GM12864 (cell line): ENCODE results near the gene PRLR.
"Not testable (repeated sequence)": the region's sequence is repeated elsewhere in the genome, so short reads cannot be mapped to it uniquely, and the experiment has no call there.

Experiments
- DNase-seq: peaks from one replicate; pipeline ENCODE4 v3.0.0-alpha.2; 2011; ENCODE audit warnings: low read depth
- H3K4me3 ChIP-seq: 2 replicates; pipeline ENCODE4 v1.5.1; 2011; ENCODE audit warnings: mild to moderate bottlenecking, low read depth, low read length, control low read depth
- CTCF ChIP-seq: IDR thresholded peaks from 2 replicates; pipeline ENCODE4 v1.5.1; 2011; ENCODE audit warnings: low read depth, mild to moderate bottlenecking, moderate library complexity, low read length, control low read depth, inconsistent platforms; ENCODE audit errors: missing control alignments

PRLR gene

DNA sequence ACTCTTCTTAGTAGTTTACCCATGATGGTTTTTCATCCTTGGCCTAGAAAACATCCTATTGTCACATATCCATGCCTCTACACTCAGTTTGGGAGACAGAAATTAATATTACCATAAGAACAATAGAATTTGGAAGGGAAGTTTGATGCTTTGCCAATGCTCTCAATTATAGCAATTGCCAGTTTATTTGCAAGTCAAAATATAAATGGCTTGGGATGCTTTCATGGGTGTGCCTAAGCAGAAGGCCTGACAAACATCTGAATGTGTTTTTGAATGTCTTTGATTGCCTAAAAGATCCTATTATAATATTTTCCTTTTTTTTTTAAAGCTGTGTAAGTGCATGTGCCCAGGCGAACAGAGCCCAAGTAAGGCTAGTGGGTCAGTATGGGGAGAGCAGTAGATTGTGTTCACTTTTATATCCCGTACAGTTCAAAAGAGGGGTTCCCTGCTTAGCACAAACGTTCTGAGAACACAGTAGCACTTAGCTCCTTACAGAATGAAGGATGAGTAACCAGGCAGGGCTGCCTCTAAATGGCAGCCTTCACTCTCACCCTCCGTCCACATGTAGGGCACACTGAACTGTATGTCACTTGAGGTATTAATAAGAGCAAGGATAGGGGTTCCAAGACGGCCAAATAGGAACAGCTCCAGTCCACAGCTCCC, 126.5 kb downstream of the PRLR start:
- TF ChIP-seq CTCF = no peak
- no peak overlapping the region for H3K4me3 ChIP-seq
- DNase-seq = no peak

DNA sequence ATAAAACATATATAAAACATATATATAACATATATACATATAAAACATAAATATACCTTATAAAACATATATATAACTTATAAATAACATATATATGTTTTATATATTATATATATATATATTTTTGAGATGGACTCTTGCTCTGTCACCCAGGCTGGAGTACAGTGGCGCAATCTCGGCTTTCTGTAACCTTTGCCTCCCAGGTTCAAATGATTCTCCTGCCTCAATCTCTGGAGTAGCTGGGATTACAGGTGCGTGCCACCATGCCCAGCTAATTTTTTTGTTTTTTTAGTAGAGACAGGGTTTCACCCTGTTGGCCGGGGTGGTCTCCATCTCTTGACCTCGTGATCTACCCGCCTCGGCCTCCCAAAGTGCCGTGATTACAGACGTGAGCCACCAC, 128.6 kb downstream of the PRLR start:
- not testable (repeated sequence) for DNase-seq, H3K4me3 ChIP-seq

DNA sequence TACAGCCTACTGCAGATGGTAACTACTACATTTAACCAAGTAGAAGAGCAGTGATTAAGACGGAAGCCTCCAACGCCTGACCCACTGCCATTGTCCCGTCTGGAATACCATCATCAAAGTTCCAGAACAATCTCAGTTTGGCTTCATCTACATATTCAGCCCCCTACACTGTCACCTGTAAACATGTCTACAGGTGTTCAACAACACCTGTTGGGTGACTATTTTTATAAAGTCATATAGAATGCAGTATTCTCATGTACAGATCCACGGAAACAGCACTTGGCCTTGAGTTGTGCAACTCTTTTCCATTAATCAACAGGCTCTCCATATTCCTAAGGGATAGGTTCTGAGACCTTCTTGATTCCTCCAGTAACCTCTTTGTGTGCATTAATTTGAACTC, 129.3 kb downstream of the PRLR start:
- DNase-seq = no peak
- no peak for TF ChIP-seq CTCF
- H3K4me3 ChIP-seq = no peak overlapping the region

DNA sequence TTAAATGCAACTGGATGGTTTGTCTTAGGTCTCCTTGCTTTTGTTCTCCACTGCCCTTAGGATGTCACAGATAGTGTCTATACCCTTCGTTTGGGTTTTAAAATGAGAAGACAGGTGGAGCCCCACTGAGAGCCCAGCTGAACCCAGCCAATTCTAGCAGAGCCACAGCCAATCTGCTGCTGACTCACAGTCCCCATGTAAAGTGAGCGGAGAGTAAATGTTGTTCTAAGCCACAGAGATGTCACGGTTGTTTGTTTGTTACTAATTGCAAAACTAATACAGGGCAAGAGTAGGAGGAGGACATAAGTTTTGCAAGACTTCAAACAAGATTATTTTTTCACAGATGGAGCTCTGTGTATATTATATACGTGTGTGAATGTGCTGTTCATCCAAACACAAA, 132.1 kb downstream of the PRLR start:
- no peak for TF ChIP-seq CTCF
- no peak overlapping the region for H3K4me3 ChIP-seq
- no peak for DNase-seq

DNA sequence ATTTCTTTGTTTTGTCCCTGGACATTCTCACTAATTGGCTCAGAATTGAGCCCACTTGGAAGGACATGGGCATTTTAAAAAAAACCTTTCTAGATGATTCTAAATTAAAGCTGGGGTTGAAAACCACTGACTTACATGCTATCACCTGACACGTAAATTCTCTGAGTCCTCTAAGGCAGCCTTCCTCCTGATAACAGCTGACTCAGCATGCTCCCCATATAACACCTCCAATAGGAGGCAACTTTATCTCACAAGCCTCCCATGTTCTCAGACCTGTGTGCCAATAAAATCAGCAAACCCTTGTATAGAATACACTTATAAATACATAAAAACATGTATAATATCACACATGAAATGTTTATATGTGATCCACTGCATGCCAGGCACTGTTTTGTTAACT, 133.4 kb downstream of the PRLR start:
- TF ChIP-seq CTCF = no peak
- DNase-seq = no peak
- no peak overlapping the region for H3K4me3 ChIP-seq

DNA sequence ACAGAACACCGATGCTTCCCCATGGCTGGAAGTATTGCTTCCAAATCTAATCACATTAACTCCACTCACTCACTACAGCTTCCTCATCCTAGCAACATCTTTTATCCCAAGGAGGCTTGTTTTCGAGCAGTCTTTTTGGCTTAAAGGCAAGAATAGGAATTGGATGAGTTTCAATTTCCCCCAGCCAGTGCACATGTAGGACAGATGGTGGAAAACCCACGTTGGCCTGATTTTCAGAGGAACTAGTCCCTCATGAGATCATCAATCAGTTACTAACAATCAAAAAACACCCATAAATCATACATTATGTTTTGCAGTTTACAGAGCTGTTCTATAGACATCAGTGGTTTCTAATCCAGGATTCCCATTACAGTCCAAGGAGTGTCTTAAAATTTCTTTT, 134.1 kb downstream of the PRLR start:
- no peak for DNase-seq
- TF ChIP-seq CTCF = no peak
- H3K4me3 ChIP-seq = no peak overlapping the region

GRCh38 chr5:35095366-35095765, 134.9 kb downstream of the PRLR start:
- no peak for TF ChIP-seq CTCF
- H3K4me3 ChIP-seq = no peak overlapping the region
- no peak for DNase-seq
